WTC11 (cell line): ENCODE measurements around the gene PLPPR3.

Experiments used
- ATF1 ChIP-seq: sonication (generic); formaldehyde crosslinking; IDR thresholded peaks from 2 replicates; pipeline ENCODE4 v1.8.1; 2023; ENCODE audit warnings: mild to moderate bottlenecking, moderate library complexity, missing genetic modification reagents
- ELF4 ChIP-seq: sonication (generic); formaldehyde crosslinking; IDR thresholded peaks from 2 replicates; pipeline ENCODE4 v1.8.1; 2022; ENCODE audit warnings: low read depth, mild to moderate bottlenecking, moderate library complexity, missing genetic modification reagents
- MYBL2 ChIP-seq: sonication (generic); formaldehyde crosslinking; IDR thresholded peaks from 2 replicates; pipeline ENCODE4 v1.8.1; 2023; ENCODE audit warnings: mild to moderate bottlenecking, moderate library complexity, missing genetic modification reagents
- TF ChIP-seq, protein P1 (sequence below): fragments of 200-600 bp; IDR thresholded peaks from 2 replicates; pipeline ENCODE4 v1.8.0; 2022; ENCODE audit warnings: antibody characterized with exemption
- TF ChIP-seq, protein P2 (sequence below): sonication (generic); formaldehyde crosslinking; IDR thresholded peaks from 2 replicates; pipeline ENCODE4 v1.8.1; 2022; ENCODE audit warnings: missing genetic modification reagents, borderline replicate concordance
- TF ChIP-seq, protein P3 (sequence below): sonication (generic); formaldehyde crosslinking; conservative IDR thresholded peaks from 2 replicates; pipeline ENCODE4 v1.8.1; 2023; ENCODE audit warnings: mild to moderate bottlenecking, low read depth, missing genetic modification reagents, moderate library complexity

DNA sequence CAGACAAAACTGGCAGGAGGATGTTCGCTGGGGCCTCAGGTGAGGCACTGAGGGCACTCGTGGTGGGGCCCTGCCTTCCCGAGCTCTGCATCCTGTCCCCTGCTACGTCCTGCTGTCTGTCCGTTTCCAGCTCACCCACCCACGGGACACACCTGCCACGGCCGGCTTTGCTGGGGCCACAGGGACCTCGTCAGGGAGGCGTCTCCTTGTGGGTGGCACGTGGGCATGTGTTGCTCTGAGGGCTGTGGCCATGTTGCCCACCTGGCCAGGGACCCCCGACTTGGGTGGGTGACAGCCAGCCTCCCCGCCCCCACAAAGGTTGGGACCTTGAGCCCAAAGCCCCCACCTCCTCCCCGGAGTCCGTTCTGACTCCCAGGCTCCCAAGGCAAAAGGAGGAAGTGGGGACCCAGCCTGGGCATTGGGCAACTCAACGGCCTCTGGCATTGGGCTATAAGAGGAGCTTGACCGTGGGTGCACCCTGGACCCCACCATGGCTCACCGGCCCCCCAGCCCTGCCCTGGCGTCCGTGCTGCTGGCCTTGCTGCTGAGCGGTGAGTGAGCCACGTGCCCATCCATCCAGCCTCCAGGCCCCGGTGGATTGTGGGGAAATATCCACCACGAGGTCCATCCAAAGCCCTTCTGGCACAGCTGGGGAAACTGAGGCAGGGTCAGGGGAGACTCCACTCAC is 18.9 kb upstream of the PLPPR3 start, which contains the start of gene PRTN3:
- TF ChIP-seq, protein P1, sequence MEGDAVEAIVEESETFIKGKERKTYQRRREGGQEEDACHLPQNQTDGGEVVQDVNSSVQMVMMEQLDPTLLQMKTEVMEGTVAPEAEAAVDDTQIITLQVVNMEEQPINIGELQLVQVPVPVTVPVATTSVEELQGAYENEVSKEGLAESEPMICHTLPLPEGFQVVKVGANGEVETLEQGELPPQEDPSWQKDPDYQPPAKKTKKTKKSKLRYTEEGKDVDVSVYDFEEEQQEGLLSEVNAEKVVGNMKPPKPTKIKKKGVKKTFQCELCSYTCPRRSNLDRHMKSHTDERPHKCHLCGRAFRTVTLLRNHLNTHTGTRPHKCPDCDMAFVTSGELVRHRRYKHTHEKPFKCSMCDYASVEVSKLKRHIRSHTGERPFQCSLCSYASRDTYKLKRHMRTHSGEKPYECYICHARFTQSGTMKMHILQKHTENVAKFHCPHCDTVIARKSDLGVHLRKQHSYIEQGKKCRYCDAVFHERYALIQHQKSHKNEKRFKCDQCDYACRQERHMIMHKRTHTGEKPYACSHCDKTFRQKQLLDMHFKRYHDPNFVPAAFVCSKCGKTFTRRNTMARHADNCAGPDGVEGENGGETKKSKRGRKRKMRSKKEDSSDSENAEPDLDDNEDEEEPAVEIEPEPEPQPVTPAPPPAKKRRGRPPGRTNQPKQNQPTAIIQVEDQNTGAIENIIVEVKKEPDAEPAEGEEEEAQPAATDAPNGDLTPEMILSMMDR: no peak
- TF ChIP-seq MYBL2 (CRISPR knock-in tag) (no peak), ELF4 (CRISPR knock-in tag) (no peak), ATF1 (CRISPR knock-in tag) (no peak)
- TF ChIP-seq, protein P2, sequence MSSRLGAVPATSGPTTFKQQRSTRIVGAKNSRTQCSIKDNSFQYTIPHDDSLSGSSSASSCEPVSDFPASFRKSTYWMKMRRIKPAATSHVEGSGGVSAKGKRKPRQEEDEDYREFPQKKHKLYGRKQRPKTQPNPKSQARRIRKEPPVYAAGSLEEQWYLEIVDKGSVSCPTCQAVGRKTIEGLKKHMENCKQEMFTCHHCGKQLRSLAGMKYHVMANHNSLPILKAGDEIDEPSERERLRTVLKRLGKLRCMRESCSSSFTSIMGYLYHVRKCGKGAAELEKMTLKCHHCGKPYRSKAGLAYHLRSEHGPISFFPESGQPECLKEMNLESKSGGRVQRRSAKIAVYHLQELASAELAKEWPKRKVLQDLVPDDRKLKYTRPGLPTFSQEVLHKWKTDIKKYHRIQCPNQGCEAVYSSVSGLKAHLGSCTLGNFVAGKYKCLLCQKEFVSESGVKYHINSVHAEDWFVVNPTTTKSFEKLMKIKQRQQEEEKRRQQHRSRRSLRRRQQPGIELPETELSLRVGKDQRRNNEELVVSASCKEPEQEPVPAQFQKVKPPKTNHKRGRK (CRISPR knock-in tag): no peak
- TF ChIP-seq, protein P3, sequence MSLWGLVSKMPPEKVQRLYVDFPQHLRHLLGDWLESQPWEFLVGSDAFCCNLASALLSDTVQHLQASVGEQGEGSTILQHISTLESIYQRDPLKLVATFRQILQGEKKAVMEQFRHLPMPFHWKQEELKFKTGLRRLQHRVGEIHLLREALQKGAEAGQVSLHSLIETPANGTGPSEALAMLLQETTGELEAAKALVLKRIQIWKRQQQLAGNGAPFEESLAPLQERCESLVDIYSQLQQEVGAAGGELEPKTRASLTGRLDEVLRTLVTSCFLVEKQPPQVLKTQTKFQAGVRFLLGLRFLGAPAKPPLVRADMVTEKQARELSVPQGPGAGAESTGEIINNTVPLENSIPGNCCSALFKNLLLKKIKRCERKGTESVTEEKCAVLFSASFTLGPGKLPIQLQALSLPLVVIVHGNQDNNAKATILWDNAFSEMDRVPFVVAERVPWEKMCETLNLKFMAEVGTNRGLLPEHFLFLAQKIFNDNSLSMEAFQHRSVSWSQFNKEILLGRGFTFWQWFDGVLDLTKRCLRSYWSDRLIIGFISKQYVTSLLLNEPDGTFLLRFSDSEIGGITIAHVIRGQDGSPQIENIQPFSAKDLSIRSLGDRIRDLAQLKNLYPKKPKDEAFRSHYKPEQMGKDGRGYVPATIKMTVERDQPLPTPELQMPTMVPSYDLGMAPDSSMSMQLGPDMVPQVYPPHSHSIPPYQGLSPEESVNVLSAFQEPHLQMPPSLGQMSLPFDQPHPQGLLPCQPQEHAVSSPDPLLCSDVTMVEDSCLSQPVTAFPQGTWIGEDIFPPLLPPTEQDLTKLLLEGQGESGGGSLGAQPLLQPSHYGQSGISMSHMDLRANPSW (CRISPR knock-in tag): no peak
